HL-60/S4 treated with retinoic acid at 250 ng/mL for 4 days and 3 days (cell line): Measurements from ENCODE around the gene SLC6A3.

Experiments
- in situ Hi-C: fragments of 300-500 bp; cut with MboI; formaldehyde crosslinking; loops from 2 replicates; pipeline ENCODE4 v1.7.0; 2022; ENCODE audit warnings: low sequenced_read_pairs

The SLC6A3 gene

GRCh38 chr5:1390861-1391600 lies 54.2 kb downstream of the SLC6A3 start:
- in situ Hi-C loops, result no loop called here

GRCh38 chr5:1390333-1390732 lies 54.9 kb downstream of the SLC6A3 start:
- in situ Hi-C loops, result no loop called here

- in situ Hi-C loops, result no loop called here
Observed at GRCh38 chr5:1388383-1388967, 56.8 kb downstream of the SLC6A3 start.

GRCh38 chr5:1387876-1388275 lies 57.4 kb downstream of the SLC6A3 start:
- in situ Hi-C loops, result no loop called here

GRCh38 chr5:1387059-1387755 lies 58.0 kb downstream of the SLC6A3 start:
- in situ Hi-C loops, result no loop called here

- in situ Hi-C loops, result no loop called here
Observed at GRCh38 chr5:1386274-1386717, 58.9 kb downstream of the SLC6A3 start.

GRCh38 chr5:1385395-1386273 lies 59.6 kb downstream of the SLC6A3 start:
- in situ Hi-C loops, result no loop called here

GRCh38 chr5:1384521-1384920 lies 60.7 kb downstream of the SLC6A3 start:
- in situ Hi-C loops, result no loop called here

GRCh38 chr5:1383886-1384401 lies 61.3 kb downstream of the SLC6A3 start:
- in situ Hi-C loops, result no loop called here

GRCh38 chr5:1383344-1383743 lies 61.9 kb downstream of the SLC6A3 start:
- in situ Hi-C loops, result no loop called here

- in situ Hi-C loops, result no loop called here
Observed at GRCh38 chr5:1382248-1382700, 63.0 kb downstream of the SLC6A3 start.

GRCh38 chr5:1381370-1382247 lies 63.6 kb downstream of the SLC6A3 start:
- in situ Hi-C loops, result no loop called here

GRCh38 chr5:1380910-1381309 lies 64.3 kb downstream of the SLC6A3 start:
- in situ Hi-C loops, result no loop called here

- in situ Hi-C loops, result no loop called here
Observed at GRCh38 chr5:1380011-1380817, 65.0 kb downstream of the SLC6A3 start.

- in situ Hi-C loops, result no loop called here
Observed at GRCh38 chr5:1378866-1379659, 66.2 kb downstream of the SLC6A3 start.

- in situ Hi-C loops, result no loop called here
Observed at GRCh38 chr5:1378096-1378495, 67.1 kb downstream of the SLC6A3 start.

- in situ Hi-C loops, result no loop called here
Observed at GRCh38 chr5:1376981-1377380, 68.3 kb downstream of the SLC6A3 start.
